ENCODE results near the gene C22orf23.

DNA sequence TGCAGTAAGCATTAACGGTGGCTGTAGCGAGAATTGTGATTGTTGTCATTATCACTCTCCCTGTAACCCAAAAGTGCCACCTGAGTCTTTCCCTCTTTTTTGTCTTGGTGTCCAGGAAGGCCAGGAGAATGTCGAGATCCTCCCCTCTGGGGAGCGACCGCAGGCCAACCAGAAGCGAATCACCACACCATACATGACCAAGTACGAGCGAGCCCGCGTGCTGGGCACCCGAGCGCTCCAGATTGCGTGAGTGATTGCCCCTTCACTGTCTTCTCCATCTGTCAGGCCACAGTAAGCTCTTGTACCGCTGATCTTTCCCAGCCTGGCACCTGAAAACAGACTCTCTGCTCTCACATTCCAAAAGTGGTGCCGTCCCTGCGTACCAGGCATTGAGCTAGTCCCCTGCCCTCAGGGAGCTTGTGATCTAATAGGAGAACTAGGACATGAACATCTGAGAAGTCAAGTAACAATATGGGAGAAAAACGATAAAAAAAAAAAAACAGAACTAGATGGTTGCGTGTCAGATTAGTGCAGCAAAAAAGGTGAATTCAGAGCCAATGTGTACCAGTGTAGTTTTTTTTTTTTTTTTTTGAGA, 5.9 kb upstream of the C22orf23 start:
- TF ChIP-seq, protein P1, sequence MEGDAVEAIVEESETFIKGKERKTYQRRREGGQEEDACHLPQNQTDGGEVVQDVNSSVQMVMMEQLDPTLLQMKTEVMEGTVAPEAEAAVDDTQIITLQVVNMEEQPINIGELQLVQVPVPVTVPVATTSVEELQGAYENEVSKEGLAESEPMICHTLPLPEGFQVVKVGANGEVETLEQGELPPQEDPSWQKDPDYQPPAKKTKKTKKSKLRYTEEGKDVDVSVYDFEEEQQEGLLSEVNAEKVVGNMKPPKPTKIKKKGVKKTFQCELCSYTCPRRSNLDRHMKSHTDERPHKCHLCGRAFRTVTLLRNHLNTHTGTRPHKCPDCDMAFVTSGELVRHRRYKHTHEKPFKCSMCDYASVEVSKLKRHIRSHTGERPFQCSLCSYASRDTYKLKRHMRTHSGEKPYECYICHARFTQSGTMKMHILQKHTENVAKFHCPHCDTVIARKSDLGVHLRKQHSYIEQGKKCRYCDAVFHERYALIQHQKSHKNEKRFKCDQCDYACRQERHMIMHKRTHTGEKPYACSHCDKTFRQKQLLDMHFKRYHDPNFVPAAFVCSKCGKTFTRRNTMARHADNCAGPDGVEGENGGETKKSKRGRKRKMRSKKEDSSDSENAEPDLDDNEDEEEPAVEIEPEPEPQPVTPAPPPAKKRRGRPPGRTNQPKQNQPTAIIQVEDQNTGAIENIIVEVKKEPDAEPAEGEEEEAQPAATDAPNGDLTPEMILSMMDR (conservative IDR thresholded peaks at IDR 0.05) = no peak
- no peak for TF ChIP-seq ZFX (IDR thresholded peaks at IDR 0.05)
